NOMO-1 treated with dmso at 0.1 percent for 144 hours (cell line): ENCODE measurements around the gene RAB3A.

Experiments
- DNase-seq: peaks from one replicate; lab custom pipeline; 2025; ENCODE audit not compliant: unreplicated experiment; lab: John Stamatoyannopoulos, UW

RAB3A gene

GRCh38 chr19:18203863-18204393 is at the start of gene RAB3A:
Gene RAB3A (minus strand): TSS chr19:18204042. CDS start chr19:18202740, 1,302 bp downstream.
- peak; percentile 100 for DNase-seq

- DNase-seq = no peak
Observed at GRCh38 chr19:18253130-18253529, 49.3 kb upstream of the RAB3A start.

- no peak for DNase-seq
Observed at GRCh38 chr19:18252370-18252717, 48.5 kb upstream of the RAB3A start.

GRCh38 chr19:18251587-18252369 is 47.9 kb upstream of the RAB3A start:
- peak; percentile 10 for DNase-seq

- DNase-seq = no peak
Observed at GRCh38 chr19:18249834-18250233, 46.0 kb upstream of the RAB3A start.

GRCh38 chr19:18245297-18245696 is 41.5 kb upstream of the RAB3A start:
- DNase-seq = no peak

- no peak for DNase-seq
Observed at GRCh38 chr19:18239303-18239702, 35.5 kb upstream of the RAB3A start.

GRCh38 chr19:18234194-18234593 is 30.4 kb upstream of the RAB3A start:
- DNase-seq = no peak

GRCh38 chr19:18233224-18233825 is 29.5 kb upstream of the RAB3A start:
- DNase-seq = peak; percentile 20

GRCh38 chr19:18232540-18233223 is 28.8 kb upstream of the RAB3A start:
- DNase-seq = no peak

GRCh38 chr19:18231775-18232174 is 27.9 kb upstream of the RAB3A start:
- DNase-seq = no peak

GRCh38 chr19:18230941-18231734 is 27.3 kb upstream of the RAB3A start:
- no peak for DNase-seq

- no peak for DNase-seq
Observed at GRCh38 chr19:18229915-18230314, 26.1 kb upstream of the RAB3A start.

- no peak for DNase-seq
Observed at GRCh38 chr19:18229474-18229873, 25.6 kb upstream of the RAB3A start.

GRCh38 chr19:18227781-18228271 is 24.0 kb upstream of the RAB3A start:
- DNase-seq = no peak

- no peak for DNase-seq
Observed at GRCh38 chr19:18226956-18227780, 23.3 kb upstream of the RAB3A start.

- no peak for DNase-seq
Observed at GRCh38 chr19:18225702-18226468, 22.0 kb upstream of the RAB3A start, which contains the start of gene PDE4C. Gene PDE4C (minus strand): TSS chr19:18226438. CDS start chr19:18226415, 23 bp downstream.

GRCh38 chr19:18225355-18225701 is 21.5 kb upstream of the RAB3A start:
- no peak for DNase-seq
